DND-41 (cell line): ENCODE results near the gene ADCY7.

Experiments used
- CTCF ChIP-seq: IDR thresholded peaks from 2 replicates; pipeline ENCODE4 v1.5.1; 2012; ENCODE audit warnings: borderline replicate concordance, low read length, moderate library complexity, mild to moderate bottlenecking; ENCODE audit not compliant: poor library complexity, severe bottlenecking; ENCODE audit errors: extremely low read depth
- EZH2 ChIP-seq: IDR thresholded peaks from 3 replicates; pipeline ENCODE4 v1.6.1; 2012; ENCODE audit warnings: borderline replicate concordance, low read depth, mild to moderate bottlenecking, moderate library complexity, low read length, inconsistent platforms; ENCODE audit not compliant: severe bottlenecking

- TF ChIP-seq CTCF (no peak), EZH2 (no peak)
These were observed 28.6 kb downstream of the ADCY7 start for GRCh38 chr16:50294955-50295354.
